CD14-positive monocyte (primary cell): Measurements from ENCODE around the gene OR4Q2. TPM values are rescaled to one million over a fixed set of nuclear protein-coding genes. Genes with fewer than 3 reads are reported as not detected.

Experiments
- DNase-seq, 3 donors: peaks; one replicate each; pipeline ENCODE4 v3.0.0-alpha.2; 2011 to 2022
- H2AFZ ChIP-seq: 2 replicates; pipeline ENCODE4 v1.6.0; 2012; ENCODE audit warnings: mild to moderate bottlenecking, low read depth, low read length, inconsistent platforms; ENCODE audit not compliant: insufficient read depth, poor library complexity, severe bottlenecking
- H3K27ac ChIP-seq, 2 donors: 1 replicate in 1 of 2; 2 replicates in 1 of 2; pipeline ENCODE4 v1.5.1; 2012 to 2013; ENCODE audit warnings: low read length in 2 of 2, control low read depth in 1 of 2, inconsistent platforms in 1 of 2, low read depth in 1 of 2, mild to moderate bottlenecking in 1 of 2
- H3K27me3 ChIP-seq, 2 donors: one replicate each; pipeline versions ENCODE4 v1.6.0 to v1.6.1; 2011 to 2013; ENCODE audit warnings: low read length in 2 of 2; ENCODE audit not compliant: control insufficient read depth in 2 of 2, insufficient read depth in 2 of 2
- H3K36me3 ChIP-seq, 2 donors: replicated peaks in 1 of 2; 1 replicate in 1 of 2; 2 replicates in 1 of 2; pipeline versions ENCODE4 v1.5.1 to v1.6.1; 2012 to 2013; ENCODE audit warnings: low read length in 2 of 2, control low read depth in 1 of 2, inconsistent platforms in 1 of 2, mild to moderate bottlenecking in 1 of 2; ENCODE audit not compliant: insufficient read depth in 2 of 2, control insufficient read depth in 1 of 2
- H3K4me1 ChIP-seq, 2 donors: 1 replicate in 1 of 2; 2 replicates in 1 of 2; pipeline versions ENCODE4 v1.5.1 to v1.6.1; 2012 to 2013; ENCODE audit warnings: low read length in 2 of 2, control low read depth in 1 of 2, inconsistent platforms in 1 of 2, mild to moderate bottlenecking in 1 of 2, moderate library complexity in 1 of 2; ENCODE audit not compliant: insufficient read depth in 2 of 2, control insufficient read depth in 1 of 2
- H3K4me2 ChIP-seq: replicated peaks from 2 replicates; pipeline ENCODE3; 2012; ENCODE audit warnings: low read length, moderate library complexity, mild to moderate bottlenecking; ENCODE audit not compliant: poor library complexity, severe bottlenecking; ENCODE audit errors: extremely low read depth
- H3K4me3 ChIP-seq, 3 experiments: fragments of 200-600 bp in 1 of 3; sonication (generic) in 1 of 3; replicated peaks in 1 of 3; 1 replicate in 2 of 3; 2 replicates in 1 of 3; pipeline ENCODE4 v1.5.1; 2011 to 2013; ENCODE audit warnings: low read length in 3 of 3, mild to moderate bottlenecking in 3 of 3, control low read depth in 2 of 3, low read depth in 2 of 3, inconsistent platforms in 1 of 3, moderate library complexity in 1 of 3
- H3K79me2 ChIP-seq: 2 replicates; pipeline ENCODE4 v1.6.0; 2012; ENCODE audit warnings: mild to moderate bottlenecking, control low read depth, inconsistent platforms, low read length, moderate library complexity; ENCODE audit not compliant: insufficient read depth
- H3K9ac ChIP-seq: 2 replicates; pipeline ENCODE4 v1.6.0; 2017; ENCODE audit warnings: low read length, mild to moderate bottlenecking; ENCODE audit not compliant: insufficient read depth, poor library complexity, severe bottlenecking
- H3K9me3 ChIP-seq, 2 donors: replicated peaks in 1 of 2; 1 replicate in 1 of 2; 2 replicates in 1 of 2; pipeline versions ENCODE4 v1.5.1 to v1.6.1; 2012 to 2013; ENCODE audit warnings: low read length in 2 of 2, control low read depth in 1 of 2; ENCODE audit not compliant: control insufficient read depth in 1 of 2, insufficient read depth in 1 of 2
- H4K20me1 ChIP-seq: 2 replicates; pipeline ENCODE4 v1.6.0; 2012; ENCODE audit warnings: mild to moderate bottlenecking, low read length, control low read depth, moderate library complexity; ENCODE audit not compliant: insufficient read depth
- H3K27ac Mint-ChIP-seq, 7 donors: one replicate each; pipeline ENCODE4 v1.8.0; 2020; ENCODE audit warnings: mild to moderate bottlenecking in 7 of 7, mixed read lengths in 7 of 7, moderate library complexity in 6 of 7, inconsistent platforms in 2 of 7
- H3K27me3 Mint-ChIP-seq, 3 donors: one replicate each; pipeline ENCODE4 v1.8.0; 2021 to 2022; ENCODE audit warnings: low read depth in 3 of 3, mild to moderate bottlenecking in 3 of 3, mixed read lengths in 3 of 3, moderate library complexity in 3 of 3, inconsistent platforms in 1 of 3
- H3K36me3 Mint-ChIP-seq, 2 donors: one replicate each; pipeline ENCODE4 v1.8.0; 2020; ENCODE audit warnings: mixed read lengths in 2 of 2, inconsistent platforms in 1 of 2, mild to moderate bottlenecking in 1 of 2
- H3K4me1 Mint-ChIP-seq: one replicate; pipeline ENCODE4 v1.8.0; 2020; ENCODE audit warnings: mild to moderate bottlenecking, mixed read lengths
- H3K4me3 Mint-ChIP-seq, 2 donors: one replicate each; pipeline ENCODE4 v1.8.0; 2020; ENCODE audit warnings: mild to moderate bottlenecking in 2 of 2, mixed read lengths in 2 of 2, moderate library complexity in 1 of 2
- H3K9me3 Mint-ChIP-seq, 7 donors: one replicate each; pipeline ENCODE4 v1.8.0; 2020 to 2022; ENCODE audit warnings: mixed read lengths in 7 of 7, mild to moderate bottlenecking in 6 of 7, moderate library complexity in 6 of 7, inconsistent platforms in 2 of 7
- CTCF ChIP-seq: fragments of 200-600 bp; IDR thresholded peaks from one replicate; pipeline ENCODE4 v1.8.0; 2022; ENCODE audit warnings: antibody characterized with exemption, mild to moderate bottlenecking
- WGBS: methylation state at CpG from one replicate; pipeline ENCODE4 v1.1.5; 2013; ENCODE audit warnings: missing lambda C conversion rate; ENCODE audit not compliant: insufficient coverage; 5-methylcytosine and 5-hydroxymethylcytosine counted together
- intact Hi-C, 2 donors: fragments of 100-400 bp; cut with micrococcal nuclease; formaldehyde crosslinking; loops; one replicate each; pipeline versions ENCODE4 v1.15.0 to v1.15.1; 2023
- polyA plus RNA-seq, 3 donors: library from polyadenylated mRNA; depleted of rRNA in 1 of 3; unstranded in 2 of 3; stranded (reverse) in 1 of 3; fragments of 300-500 nt in 2 of 3; fragments of >200 nt in 1 of 3; fragmentation: Illumina TruSeq in 2 of 3; gene quantifications; 1 replicate in 2 of 3; 2 replicates in 1 of 3; pipeline ENCODE4 v1.2.3, GENCODE V29; 2012 to 2021

OR4Q2 gene
- polyA plus RNA-seq, 3 donors: not detected

DNA sequence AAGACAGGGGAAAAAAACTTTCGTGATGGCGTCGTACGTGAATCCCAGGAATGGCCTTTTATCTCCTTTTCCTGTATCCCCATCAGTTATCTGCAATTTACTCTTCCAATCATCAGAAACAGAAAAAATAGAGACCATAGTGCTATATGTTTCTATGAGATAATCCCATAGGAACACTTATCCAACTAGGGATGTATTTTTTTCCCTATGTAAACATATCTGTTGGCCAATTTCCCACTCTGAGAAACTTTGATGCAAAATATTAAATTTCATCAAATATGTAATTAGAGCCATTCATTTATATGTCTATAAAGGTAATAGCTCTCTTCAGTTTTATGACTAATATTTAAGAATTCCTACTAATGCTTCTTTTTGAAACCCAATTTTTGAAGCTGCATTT lies 34.0 kb downstream of the OR4Q2 start, which contains the start of gene OR4K13:
TSS of gene OR4K13 (minus strand) at position 101 of the 400 bp plus-strand sequence. CDS start 1,280 bp downstream, outside the sequence.
- H3K27ac Mint-ChIP-seq: no peak within 1 kb of the TSS
- no peak for TF ChIP-seq CTCF
- no peaks in the 10 kb centered on the region for H4K20me1 ChIP-seq
- no peaks in the 10 kb centered on the region for H3K36me3 Mint-ChIP-seq
- no CpG with 5 or more reads among the region's 4 CpGs for WGBS
- no peak within 1 kb of the TSS for H3K4me3 Mint-ChIP-seq
- H3K27me3 Mint-ChIP-seq: no peaks in the 10 kb centered on the region
- no peak within 1 kb of the TSS for H3K4me2 ChIP-seq
- no peak within 1 kb of the TSS for H3K27ac ChIP-seq
- H2AFZ ChIP-seq: no peak within 1 kb of the TSS
- H3K9me3 ChIP-seq: no peaks in the 10 kb centered on the region
- no peak within 1 kb of the TSS for H3K9ac ChIP-seq
- no peaks in the 10 kb centered on the region for H3K4me1 Mint-ChIP-seq
- no peaks in the 10 kb centered on the region for H3K4me1 ChIP-seq
- DNase-seq: no peak
- no peaks in the 10 kb centered on the region for H3K79me2 ChIP-seq
- H3K36me3 ChIP-seq: no peaks in the 10 kb centered on the region
- intact Hi-C loops: no loop called here
- H3K9me3 Mint-ChIP-seq: peaks cover 0 to 8% (median 4%) of the 10 kb centered on the region in 7 donors
- no peak within 1 kb of the TSS for H3K4me3 ChIP-seq
- H3K27me3 ChIP-seq: no peaks in the 10 kb centered on the region

GRCh38 chr14:20044243-20044642 lies 42.3 kb downstream of the OR4Q2 start:
- H3K79me2 ChIP-seq: no peaks in the 10 kb centered on the region
- no peaks in the 10 kb centered on the region for H4K20me1 ChIP-seq
- H3K9ac ChIP-seq: no peak overlapping the region
- no peak for DNase-seq
- Mint-ChIP-seq H3K27ac (no peak overlapping the region), H3K9me3 (peaks cover 4 to 10% (median 5%) of the 10 kb centered on the region in 7 donors), H3K27me3 (peaks cover 0 to 2% (median 1%) of the 10 kb centered on the region in 3 donors), H3K4me3 (no peak overlapping the region), H3K36me3 (no peaks in the 10 kb centered on the region), H3K4me1 (no peaks in the 10 kb centered on the region)
- H3K27me3 ChIP-seq: no peaks in the 10 kb centered on the region
- no peaks in the 10 kb centered on the region for H3K36me3 ChIP-seq
- no CpG with 5 or more reads among the region's 5 CpGs for WGBS
- intact Hi-C loops: no loop called here
- no peak overlapping the region for H2AFZ ChIP-seq
- peaks cover 0 to 3% of the 10 kb centered on the region in 2 donors for H3K9me3 ChIP-seq
- H3K27ac ChIP-seq: no peak overlapping the region
- TF ChIP-seq CTCF: no peak
- no peak overlapping the region for H3K4me3 ChIP-seq
- no peaks in the 10 kb centered on the region for H3K4me1 ChIP-seq
- no peak overlapping the region for H3K4me2 ChIP-seq
